Stimulated activated CD4-positive, alpha-beta T cell treated with anti-CD3 and anti-CD28 coated beads, Interleukin-4, amount 100 ng/mL, for 24 hours (primary cell): ENCODE results near the gene SS18L1.

Source experiments
- DNase-seq: peaks from one replicate; pipeline ENCODE4 v3.0.0-alpha.2; 2020

Gene SS18L1

GRCh38 chr20:62200491-62201172, 57.1 kb downstream of the SS18L1 start:
- DNase-seq: no peak

- DNase-seq: no peak
These were observed 57.9 kb downstream of the SS18L1 start for GRCh38 chr20:62201173-62202082.

GRCh38 chr20:62202083-62202395, 58.5 kb downstream of the SS18L1 start:
- DNase-seq: no peak

GRCh38 chr20:62202676-62203377, 59.3 kb downstream of the SS18L1 start:
- DNase-seq: no peak

- no peak for DNase-seq
These were observed 59.9 kb downstream of the SS18L1 start for GRCh38 chr20:62203378-62204030.

- no peak for DNase-seq
These were observed 62.2 kb downstream of the SS18L1 start for GRCh38 chr20:62205618-62206387.

GRCh38 chr20:62206388-62206775, 62.8 kb downstream of the SS18L1 start:
- no peak for DNase-seq

GRCh38 chr20:62208061-62208794, 64.7 kb downstream of the SS18L1 start:
- no peak for DNase-seq

- DNase-seq: no peak
These were observed 65.5 kb downstream of the SS18L1 start for GRCh38 chr20:62208795-62209755.

- DNase-seq: no peak
These were observed 66.4 kb downstream of the SS18L1 start for GRCh38 chr20:62209850-62210495.

GRCh38 chr20:62210496-62210855, 66.9 kb downstream of the SS18L1 start:
- no peak for DNase-seq

- DNase-seq: no peak
These were observed 67.6 kb downstream of the SS18L1 start for GRCh38 chr20:62211216-62211615.

GRCh38 chr20:62211769-62212288, 68.3 kb downstream of the SS18L1 start:
- DNase-seq: no peak

- DNase-seq: no peak
These were observed 68.7 kb downstream of the SS18L1 start for GRCh38 chr20:62212299-62212698.

- DNase-seq: no peak
These were observed 70.5 kb downstream of the SS18L1 start for GRCh38 chr20:62214067-62214466.

- DNase-seq: no peak
These were observed 71.7 kb downstream of the SS18L1 start for GRCh38 chr20:62215020-62215990.

- no peak for DNase-seq
These were observed 72.5 kb downstream of the SS18L1 start for GRCh38 chr20:62215991-62216635.
